H1 (cell line): ENCODE results near the gene RAD51B. TPM values are rescaled to one million over a fixed set of nuclear protein-coding genes. Genes with fewer than 3 reads are reported as not detected.

Source experiments
- CBX5 ChIP-seq: fragments of 300-800, 300-1000 bp; sonication (generic); IDR thresholded peaks from 2 replicates; pipeline ENCODE4 v1.7.1; 2016; ENCODE audit warnings: antibody characterized with exemption, low read length, low read depth
- CEBPB ChIP-seq: IDR thresholded peaks from 2 replicates; pipeline ENCODE4 v1.6.1; 2012; ENCODE audit warnings: low read depth, low read length
- CHD1 ChIP-seq: IDR thresholded peaks from 2 replicates; pipeline ENCODE4 v1.6.1; 2012; ENCODE audit warnings: low read depth, low read length, improper control_type of control experiment
- CHD7 ChIP-seq: fragments of 300-600 bp; sonication (generic); IDR thresholded peaks from 2 replicates; pipeline ENCODE4 v1.7.1; 2012; ENCODE audit warnings: low read length, moderate library complexity, mild to moderate bottlenecking, inconsistent platforms; ENCODE audit not compliant: insufficient replicate concordance
- EGR1 ChIP-seq: IDR thresholded peaks from 2 replicates; pipeline ENCODE4 v1.6.1; 2011; ENCODE audit warnings: low read depth, low read length, borderline replicate concordance
- EP300 ChIP-seq, 2 experiments: IDR thresholded peaks; 1 replicate in 1 of 2; 2 replicates in 1 of 2; pipeline ENCODE4 v1.6.1; 2011 to 2012; ENCODE audit warnings: low read depth in 2 of 2, low read length in 2 of 2, mild to moderate bottlenecking in 2 of 2, borderline replicate concordance in 1 of 2, inconsistent platforms in 1 of 2, moderate library complexity in 1 of 2
- EZH2 ChIP-seq: fragments of 200-600 bp; sonication (generic); IDR thresholded peaks from 2 replicates; pipeline ENCODE4 v1.7.1; 2012; ENCODE audit warnings: low read depth, mild to moderate bottlenecking, moderate library complexity, low read length, inconsistent platforms; ENCODE audit not compliant: severe bottlenecking
- FOSL1 ChIP-seq: IDR thresholded peaks from 2 replicates; pipeline ENCODE4 v1.6.1; 2011; ENCODE audit warnings: mild to moderate bottlenecking, low read depth, low read length, moderate library complexity; ENCODE audit not compliant: insufficient read depth
- MAFK ChIP-seq: IDR thresholded peaks from 2 replicates; pipeline ENCODE4 v1.6.1; 2012; ENCODE audit warnings: low read depth, mild to moderate bottlenecking, improper control_type of control experiment, low read length
- POLR2AphosphoS5 ChIP-seq: IDR thresholded peaks from 2 replicates; pipeline ENCODE4 v1.6.1; 2011; ENCODE audit warnings: low read depth, low read length
- RNF2 ChIP-seq: fragments of 200-900, 300-1000 bp; sonication (generic); IDR thresholded peaks from 2 replicates; pipeline ENCODE4 v1.7.1; 2016; ENCODE audit warnings: borderline replicate concordance, low read depth, mild to moderate bottlenecking, antibody characterized with exemption, low read length; ENCODE audit not compliant: poor library complexity, severe bottlenecking; ENCODE audit errors: missing control alignments
- SP2 ChIP-seq: IDR thresholded peaks from 2 replicates; pipeline ENCODE4 v1.6.1; 2012; ENCODE audit warnings: mild to moderate bottlenecking, low read length, inconsistent platforms
- polyA plus RNA-seq, 7 experiments: library from polyadenylated mRNA; depleted of rRNA in 3 of 7; stranded (reverse) in 5 of 7; unstranded in 2 of 7; fragments of >200 nt in 5 of 7; fragments of 200-250 nt in 2 of 7; gene quantifications; 1 replicate in 5 of 7; 2 replicates in 1 of 7; 4 replicates in 1 of 7; pipeline versions ENCODE4 v1.2.1 to v1.2.3, GENCODE V29; 2011 to 2013; ENCODE audit warnings: missing spikeins in 2 of 7, mixed read lengths in 2 of 7
- total RNA-seq: library from RNA; stranded (reverse); fragmentation: NEBNext Ultra II Directional; extraction: Animal tissue kit (Norgen Biotek cat#: 25700); gene quantifications from 2 replicates; pipeline ENCODE4 v1.2.1, GENCODE V29; 2021

Gene RAD51B
- total and polyA plus RNA-seq, 2 of the 8 experiments (the other 6 are each of a cell fraction or from before 2014, with no cell fraction given), result 3.9 to 14.9 TPM

DNA sequence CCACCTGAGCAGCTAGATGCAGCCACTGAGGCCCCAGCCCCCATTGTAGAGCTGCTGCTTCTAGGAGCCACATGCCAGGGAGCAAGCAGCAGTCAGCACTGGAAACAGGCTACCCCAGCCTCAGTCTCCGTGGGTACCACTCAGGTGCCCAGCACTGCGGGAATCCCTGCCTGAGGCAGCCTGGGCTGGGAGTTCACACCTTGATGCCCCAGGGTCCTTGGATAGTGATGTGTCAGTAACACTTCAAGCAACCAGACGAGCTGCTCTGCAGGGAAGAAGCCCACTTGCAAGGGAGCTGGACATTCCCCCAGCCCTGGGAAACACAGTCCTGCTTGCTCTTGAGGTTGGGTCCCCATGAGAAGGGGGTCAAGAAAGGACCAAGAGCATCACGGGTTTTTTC, 882.6 kb downstream of the RAD51B start (continued):
- TF ChIP-seq CHD7 (no peak), CHD1 (no peak), EGR1 (no peak), CEBPB (no peak), EZH2 (no peak), MAFK (no peak), FOSL1 (no peak), RNF2 (no peak), POLR2AphosphoS5 (no peak), EP300 (IDR thresholded peaks at IDR 0.05; ENCODE audit: borderline replicate concordance in 1 of 2, low read depth in 2 of 2, low read length in 2 of 2) (no peak), CBX5 (no peak), SP2 (no peak)
